Stimulated activated naive CD4-positive, alpha-beta T cell (primary cell): Measurements from ENCODE around the gene GREB1.

Experiments used
- DNase-seq, 6 experiments: peaks; one replicate each; lab custom pipeline; 2025; lab: John Stamatoyannopoulos, UW

The GREB1 gene

GRCh38 chr2:11665510-11666362, 131.9 kb downstream of the GREB1 start:
- DNase-seq: no peak

GRCh38 chr2:11667194-11667593, 133.3 kb downstream of the GREB1 start:
- DNase-seq: no peak

- DNase-seq: no peak
Measured at GRCh38 chr2:11667866-11668637, 134.2 kb downstream of the GREB1 start.

GRCh38 chr2:11669454-11670291, 135.8 kb downstream of the GREB1 start, which contains the start of gene NTSR2:
TSS of gene NTSR2 (minus strand) at chr2:11670195. CDS start at chr2:11670129, 66 bp downstream.
- peak in 2 of 6 experiments; percentile 3 to 5 for DNase-seq

- no peak for DNase-seq
Measured at GRCh38 chr2:11672407-11672806, 138.6 kb downstream of the GREB1 start.

GRCh38 chr2:11674983-11675382, 141.1 kb downstream of the GREB1 start:
- no peak for DNase-seq

GRCh38 chr2:11675423-11676112, 141.7 kb downstream of the GREB1 start:
- no peak for DNase-seq

GRCh38 chr2:11676640-11677039, 142.8 kb downstream of the GREB1 start:
- DNase-seq: no peak

- no peak for DNase-seq
Measured at GRCh38 chr2:11677136-11678055, 143.6 kb downstream of the GREB1 start.

GRCh38 chr2:11678306-11678960, 144.6 kb downstream of the GREB1 start:
- DNase-seq: no peak

GRCh38 chr2:11679016-11679415, 145.2 kb downstream of the GREB1 start:
- DNase-seq: no peak

GRCh38 chr2:11679486-11680181, 145.8 kb downstream of the GREB1 start:
- DNase-seq: no peak

GRCh38 chr2:11680182-11680900, 146.5 kb downstream of the GREB1 start:
- DNase-seq: no peak

- no peak for DNase-seq
Measured at GRCh38 chr2:11680901-11681721, 147.3 kb downstream of the GREB1 start.

- DNase-seq: peak in 5 of 6 experiments; percentile 2 to 57 (median 21)
Measured at GRCh38 chr2:11681722-11682589, 148.1 kb downstream of the GREB1 start.

GRCh38 chr2:11682590-11682915, 148.7 kb downstream of the GREB1 start:
- DNase-seq: no peak

- DNase-seq: no peak
Measured at GRCh38 chr2:11683476-11683875, 149.6 kb downstream of the GREB1 start.
